GM12878 (cell line): ENCODE results near the gene USP46. TPM values are rescaled to one million over a fixed set of nuclear protein-coding genes. Genes with fewer than 3 reads are reported as not detected.

Source experiments
- ATAC-seq: fragments of 200-7000 bp; cut with Tn5 transposase; 3 replicates; pipeline ENCODE4 v1.9.1; 2020; ENCODE audit warnings: mild to moderate bottlenecking, moderate library complexity
- BruUV-seq: library from RNA; stranded (reverse); fragments of 400-500 nt; replicated peaks from 2 replicates; lab custom pipeline; 2021; lab: Mats Ljungman, UMichigan
- CTCF ChIA-PET: fragments of 300-600 bp; sonication (Branson Sonifier 250); formaldehyde crosslinking; extraction: SDS; loops from one replicate; lab custom pipeline; 2021; ENCODE audit warnings: inconsistent platforms; lab: Yijun Ruan, JAX
- POLR2A ChIA-PET: fragments of 350-600 bp; formaldehyde crosslinking; extraction: SDS; loops from one replicate; lab custom pipeline; 2021; ENCODE audit warnings: inconsistent platforms; lab: Charles Lee
- RAD21 ChIA-PET: fragments of 300-600 bp; sonication (Branson Sonifier 250); formaldehyde crosslinking; loops from one replicate; lab custom pipeline; 2023; ENCODE audit warnings: antibody characterized with exemption; ENCODE audit not compliant: unreplicated experiment; lab: Charles Lee
- SMC1A ChIA-PET: fragments of 300-600 bp; sonication (Branson Sonifier 250); formaldehyde crosslinking; loops from one replicate; lab custom pipeline; 2023; ENCODE audit not compliant: unreplicated experiment, uncharacterized antibody; lab: Charles Lee
- DNase-seq: peaks from one replicate; pipeline ENCODE4 v3.0.0-alpha.2; 2011; ENCODE audit warnings: low read depth, low spot score
- FAIRE-seq: peaks from 3 replicates; lab custom pipeline; 2011; peaks lifted over from hg19 to GRCh38; lab: Jason Lieb, UNC
- H2AFZ ChIP-seq: 2 replicates; pipeline ENCODE4 v1.6.0; 2011; ENCODE audit warnings: low read depth, low read length, control low read depth; ENCODE audit not compliant: control insufficient read depth
- H3K27ac ChIP-seq: 2 replicates; pipeline ENCODE4 v1.5.1; 2011; ENCODE audit warnings: control low read depth; ENCODE audit not compliant: control insufficient read depth, insufficient read depth
- H3K27me3 ChIP-seq, 2 experiments: replicated peaks in 1 of 2; 2 replicates each; pipeline versions ENCODE4 v1.6.0 to v1.6.1; 2011; ENCODE audit warnings: low read length in 1 of 2; ENCODE audit not compliant: control insufficient read depth in 2 of 2, insufficient read depth in 2 of 2
- H3K36me3 ChIP-seq, 2 experiments: 2 replicates each; pipeline ENCODE4 v1.5.1; 2011; ENCODE audit warnings: low read length in 1 of 2; ENCODE audit not compliant: control insufficient read depth in 2 of 2, insufficient read depth in 2 of 2
- H3K4me1 ChIP-seq: 2 replicates; pipeline ENCODE4 v1.6.1; 2011; ENCODE audit warnings: mild to moderate bottlenecking, low read length, moderate library complexity, mixed read lengths; ENCODE audit not compliant: control insufficient read depth, insufficient read depth
- H3K4me2 ChIP-seq: 2 replicates; pipeline ENCODE4 v1.6.0; 2011; ENCODE audit warnings: control low read depth; ENCODE audit not compliant: control insufficient read depth, insufficient read depth
- H3K4me3 ChIP-seq: fragments of 200-600 bp; sonication (generic); 2 replicates; pipeline ENCODE4 v1.5.1; 2016
- H3K79me2 ChIP-seq: 2 replicates; pipeline ENCODE4 v1.6.0; 2011; ENCODE audit warnings: low read length; ENCODE audit not compliant: control insufficient read depth, insufficient read depth
- H3K9ac ChIP-seq: 2 replicates; pipeline ENCODE4 v1.8.0; 2011; ENCODE audit warnings: low read length, control low read depth, mixed read lengths; ENCODE audit not compliant: control insufficient read depth, insufficient read depth
- H3K9me3 ChIP-seq: replicated peaks from 3 replicates; pipeline ENCODE4 v1.5.1; 2011; ENCODE audit warnings: mild to moderate bottlenecking, low read length; ENCODE audit not compliant: control insufficient read depth, insufficient read depth
- H4K20me1 ChIP-seq: 2 replicates; pipeline ENCODE4 v1.6.0; 2011; ENCODE audit not compliant: control insufficient read depth, insufficient read depth
- BHLHE40 ChIP-seq, 2 experiments: fragments of 450-650 bp in 1 of 2; IDR thresholded peaks; 2 replicates each; pipeline ENCODE4 v1.6.1; 2011 to 2017; ENCODE audit warnings: low read depth in 2 of 2, borderline replicate concordance in 1 of 2, improper control_type of control experiment in 1 of 2, low read length in 1 of 2, mild to moderate bottlenecking in 1 of 2
- CBFB ChIP-seq: IDR thresholded peaks from 2 replicates; pipeline ENCODE4 v1.6.1; 2016; ENCODE audit warnings: antibody characterized with exemption, low read depth
- IKZF2 ChIP-seq, 2 experiments: fragments of 450-650 bp; IDR thresholded peaks; 2 replicates each; pipeline ENCODE4 v1.6.1; 2017; ENCODE audit warnings: mild to moderate bottlenecking in 2 of 2, moderate library complexity in 2 of 2
- MLLT1 ChIP-seq: fragments of 450-650 bp; IDR thresholded peaks from 2 replicates; pipeline ENCODE4 v1.6.1; 2016; ENCODE audit warnings: mild to moderate bottlenecking
- MTA2 ChIP-seq: fragments of 450-650 bp; IDR thresholded peaks from 2 replicates; pipeline ENCODE4 v1.6.1; 2016; ENCODE audit warnings: low read depth, mild to moderate bottlenecking, moderate library complexity
- NKRF ChIP-seq: fragments of 450-650 bp; conservative IDR thresholded peaks from 2 replicates; pipeline ENCODE4 v1.6.1; 2017; ENCODE audit warnings: mild to moderate bottlenecking, moderate library complexity
- SMAD1 ChIP-seq: fragments of 450-650 bp; IDR thresholded peaks from 2 replicates; pipeline ENCODE4 v1.6.1; 2018; ENCODE audit warnings: mild to moderate bottlenecking, low read depth; ENCODE audit not compliant: partially characterized antibody
- TARDBP ChIP-seq: IDR thresholded peaks from 2 replicates; pipeline ENCODE4 v1.6.1; 2016; ENCODE audit warnings: borderline replicate concordance
- ZNF217 ChIP-seq: fragments of 450-650 bp; IDR thresholded peaks from 2 replicates; pipeline ENCODE4 v1.6.1; 2017; ENCODE audit warnings: antibody characterized with exemption, mild to moderate bottlenecking
- WGBS: methylation state at CpG from one replicate; pipeline ENCODE4 v1.1.6; 2016; ENCODE audit warnings: low lambda C conversion rate; ENCODE audit not compliant: insufficient replicate concordance, insufficient coverage; ENCODE audit errors: missing lambda C conversion rate; 5-methylcytosine and 5-hydroxymethylcytosine counted together
- in situ Hi-C: fragments of 300-500 bp; cut with MboI; formaldehyde crosslinking; loops from 9 replicates; pipeline ENCODE4 v1.14.3; 2018; ENCODE audit warnings: mixed read lengths
- intact Hi-C: fragments of 100-400 bp; cut with micrococcal nuclease; formaldehyde crosslinking; loops from one replicate; pipeline ENCODE4 v1.14.2; 2022; ENCODE audit not compliant: unreplicated experiment
- polyA plus RNA-seq, 11 experiments: library from polyadenylated mRNA; depleted of rRNA in 4 of 11; unstranded in 6 of 11; stranded (reverse) in 5 of 11; fragments of >200 nt; fragmentation: Nextera tagmentation in 4 of 11; fragmentation: Illumina TruSeq in 1 of 11; extraction: Ambion mirVana in 4 of 11; extraction: Trizol in 1 of 11; gene quantifications; 1 replicate in 1 of 11; 2 replicates in 10 of 11; pipeline versions ENCODE4 v1.2.1 to v1.2.3, GENCODE V29; 2011 to 2016; ENCODE audit warnings: inconsistent platforms in 2 of 11, missing spikeins in 2 of 11, low read depth in 1 of 11
- total RNA-seq, 4 experiments: library from RNA; depleted of rRNA in 3 of 4; stranded (reverse); fragments of >200 nt in 3 of 4; fragmentation: Illumina TruSeq in 1 of 4; extraction: Trizol in 1 of 4; gene quantifications; 2 replicates each; pipeline versions ENCODE4 v1.2.1 to v1.2.3, GENCODE V29; 2013 to 2021
- TF ChIP-seq, protein P1 (sequence below): IDR thresholded peaks from 2 replicates; pipeline ENCODE4 v1.6.1; 2011; ENCODE audit warnings: low read depth, mild to moderate bottlenecking, low read length, moderate library complexity, borderline replicate concordance; ENCODE audit errors: extremely low read depth

Gene USP46
- total and polyA plus RNA-seq, 10 of the 15 experiments (the other 5 are each of a cell fraction or from before 2014, with no cell fraction given) = 5.3 to 20.1 (median 12.0) TPM

DNA sequence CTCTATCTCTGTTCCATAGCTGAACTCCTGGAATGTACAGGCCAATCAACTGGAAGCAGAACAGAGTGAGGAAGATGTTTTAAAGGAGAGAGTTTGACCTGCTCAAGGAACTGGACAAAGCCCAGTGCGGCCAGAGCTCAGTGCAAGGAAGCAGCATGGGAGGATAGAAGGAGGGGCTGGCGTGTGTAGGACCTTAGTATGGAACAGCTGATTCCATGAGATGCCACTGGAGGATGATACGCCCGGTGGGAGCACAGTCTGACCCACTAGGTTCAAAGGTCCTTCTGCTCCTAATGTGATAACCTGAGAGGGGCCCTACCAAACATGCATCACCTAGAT is 81.5 kb downstream of the USP46 start:
- Histone ChIP-seq H3K36me3 (no peaks in the 10 kb centered on the region), H3K9me3 (no peaks in the 10 kb centered on the region; the same call in 2 of the 3 replicates), H3K79me2 (no peaks in the 10 kb centered on the region), H3K27me3 (no peaks in the 10 kb centered on the region), H3K4me1 (no peaks in the 10 kb centered on the region), H3K9ac (no peak overlapping the region), H3K4me3 (no peak overlapping the region), H3K27ac (no peak overlapping the region), H3K4me2 (no peak overlapping the region), H2AFZ (no peak overlapping the region), H4K20me1 (no peaks in the 10 kb centered on the region)
- BruUV-seq = no TSS peak
- WGBS = 88% methylated on average over 4 of the region's 4 CpGs
- ATAC-seq (no peak), FAIRE-seq (no peak), DNase-seq (no peak)
- intact Hi-C loops (no loop called here), in situ Hi-C loops (no loop called here)
- SMC1A ChIA-PET = interaction anchor here (1.1 kb wide), 1 partner anchor 10 kb away, joined by 3 read pairs; no protein-coding TSS in a partner anchor
- RAD21 ChIA-PET = no interaction called here
- POLR2A ChIA-PET = no interaction called here
- CTCF ChIA-PET = no interaction called here
- TF ChIP-seq MTA2 (no peak), SMAD1 (no peak), ZNF217 (no peak), MLLT1 (no peak), CBFB (no peak), TARDBP (no peak), NKRF (no peak), BHLHE40 (IDR thresholded peaks at IDR 0.05; ENCODE audit: borderline replicate concordance in 1 of 2, low read depth in 2 of 2, low read length in 1 of 2) (no peak), IKZF2 (IDR thresholded peaks at IDR 0.05) (no peak)
- TF ChIP-seq, protein P1, sequence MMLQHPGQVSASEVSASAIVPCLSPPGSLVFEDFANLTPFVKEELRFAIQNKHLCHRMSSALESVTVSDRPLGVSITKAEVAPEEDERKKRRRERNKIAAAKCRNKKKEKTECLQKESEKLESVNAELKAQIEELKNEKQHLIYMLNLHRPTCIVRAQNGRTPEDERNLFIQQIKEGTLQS = no peak
